Prostate gland (tissue), 2 donors: ENCODE data around the gene DHX40. TPM values are rescaled to one million over a fixed set of nuclear protein-coding genes. Genes with fewer than 3 reads are reported as not detected.
"Not testable (repeated sequence)": the region's sequence is repeated elsewhere in the genome, so short reads cannot be mapped to it uniquely, and the experiment has no call there.

ENCODE experiments used
- DNase-seq: peaks from one replicate; pipeline ENCODE4 v3.0.0-alpha.2; 2019; ENCODE audit warnings: low spot score
- H3K27ac ChIP-seq, 2 donors: fragments of 200-600 bp; sonication (generic); 2 replicates each; pipeline ENCODE4 v1.5.1; 2017 to 2019
- H3K27me3 ChIP-seq: fragments of 200-600 bp; sonication (generic); replicated peaks from 2 replicates; pipeline ENCODE4 v1.5.1; 2019; ENCODE audit not compliant: insufficient read depth
- H3K36me3 ChIP-seq, 2 donors: fragments of 200-600 bp; sonication (generic); 1 replicate in 1 of 2; 2 replicates in 1 of 2; pipeline versions ENCODE4 v1.5.1 to v1.8.1; 2017 to 2019
- H3K4me1 ChIP-seq: fragments of 200-600 bp; sonication (generic); replicated peaks from 2 replicates; pipeline ENCODE4 v1.5.1; 2019
- H3K4me3 ChIP-seq, 2 donors: fragments of 200-600 bp; sonication (generic); 2 replicates each; pipeline ENCODE4 v1.5.1; 2017 to 2019
- H3K9me3 ChIP-seq: fragments of 200-600 bp; sonication (generic); 2 replicates; pipeline ENCODE4 v1.5.1; 2017
- CTCF ChIP-seq, 4 experiments: fragments of 200-600 bp in 2 of 4; fragments of 450-650 bp in 2 of 4; sonication (generic) in 2 of 4; IDR thresholded peaks; 1 replicate in 3 of 4; 2 replicates in 1 of 4; pipeline ENCODE4 v1.5.1; 2016 to 2019; ENCODE audit warnings: antibody characterized with exemption in 4 of 4, mild to moderate bottlenecking in 2 of 4, moderate library complexity in 2 of 4
- POLR2A ChIP-seq: fragments of 450-650 bp; IDR thresholded peaks from one replicate; pipeline ENCODE4 v1.6.1; 2016; ENCODE audit warnings: antibody characterized with exemption, mild to moderate bottlenecking
- POLR2AphosphoS5 ChIP-seq: sonication (generic); formaldehyde crosslinking; IDR thresholded peaks from one replicate; pipeline ENCODE4 v1.6.1; 2017; ENCODE audit warnings: antibody characterized with exemption
- WGBS: methylation state at CpG from one replicate; pipeline ENCODE4 v1.1.5; 2018; 5-methylcytosine and 5-hydroxymethylcytosine counted together
- intact Hi-C: fragments of 100-400 bp; cut with DNase I; formaldehyde crosslinking; loops from one replicate; pipeline ENCODE4 v1.14.2; 2022
- total RNA-seq, 2 donors: library from RNA; depleted of rRNA; stranded (reverse); fragments of >200 nt; gene quantifications; one replicate each; pipeline ENCODE4 v1.1.0, GENCODE V29; 2016

Gene DHX40
- total RNA-seq, 2 donors from 2014 or later, result 43.7 to 53.7 TPM

GRCh38 chr17:59647288-59647687 lies 81.9 kb downstream of the DHX40 start:
- Histone ChIP-seq H3K4me3 (no peak overlapping the region), H3K27ac (no peak overlapping the region), H3K36me3 (peaks cover 0 to 1% of the 10 kb centered on the region in 2 donors), H3K4me1 (peaks cover 4% of the 10 kb centered on the region), H3K27me3 (no peaks in the 10 kb centered on the region), H3K9me3 (no peaks in the 10 kb centered on the region)
- intact Hi-C loops, result no loop called here
- WGBS, result 91% methylated on average over 6 of the region's 6 CpGs
- DNase-seq, result no peak
- no peak for TF ChIP-seq POLR2AphosphoS5
- TF ChIP-seq POLR2A, result no peak
- TF ChIP-seq CTCF (IDR thresholded peaks at IDR 0.05), result no peak

- Histone ChIP-seq H3K9me3 (no peaks in the 10 kb centered on the region), H3K4me1 (no peaks in the 10 kb centered on the region), H3K4me3 (no peak overlapping the region), H3K27ac (no peak overlapping the region), H3K36me3 (peaks cover 0 to 12% of the 10 kb centered on the region in 2 donors), H3K27me3 (no peaks in the 10 kb centered on the region)
- TF ChIP-seq POLR2AphosphoS5 (no peak), CTCF (IDR thresholded peaks at IDR 0.05) (no peak), POLR2A (no peak)
- intact Hi-C loops, result no loop called here
- no peak for DNase-seq
Measured at GRCh38 chr17:59649886-59650285, 84.5 kb downstream of the DHX40 start.

GRCh38 chr17:59650642-59651041 lies 85.2 kb downstream of the DHX40 start:
- 94% methylated on average over 1 of the region's 1 CpG for WGBS
- DNase-seq, result no peak
- no peak overlapping the region for H3K4me3 ChIP-seq
- TF ChIP-seq POLR2AphosphoS5, result no peak
- no peak for TF ChIP-seq POLR2A
- no peak for TF ChIP-seq CTCF (IDR thresholded peaks at IDR 0.05)
- intact Hi-C loops, result no loop called here
- H3K27me3 ChIP-seq, result no peaks in the 10 kb centered on the region
- no peak overlapping the region for H3K27ac ChIP-seq
- H3K4me1 ChIP-seq, result no peaks in the 10 kb centered on the region
- H3K9me3 ChIP-seq, result no peaks in the 10 kb centered on the region
- H3K36me3 ChIP-seq, result peaks cover 0 to 12% of the 10 kb centered on the region in 2 donors

- H3K4me1 ChIP-seq, result no peaks in the 10 kb centered on the region
- H3K36me3 ChIP-seq, result peaks cover 0 to 12% of the 10 kb centered on the region in 2 donors
- H3K27ac ChIP-seq, result no peak overlapping the region
- no peak for TF ChIP-seq POLR2AphosphoS5
- no peak for TF ChIP-seq CTCF (IDR thresholded peaks at IDR 0.05)
- no peak for TF ChIP-seq POLR2A
- no peaks in the 10 kb centered on the region for H3K27me3 ChIP-seq
- H3K4me3 ChIP-seq, result no peak overlapping the region
- H3K9me3 ChIP-seq, result no peaks in the 10 kb centered on the region
- DNase-seq, result no peak
- intact Hi-C loops, result no loop called here
Measured at GRCh38 chr17:59651346-59651745, 85.9 kb downstream of the DHX40 start.

- H3K36me3 ChIP-seq, result peaks cover 0 to 12% of the 10 kb centered on the region in 2 donors
- H3K27me3 ChIP-seq, result no peaks in the 10 kb centered on the region
- no peak overlapping the region for H3K27ac ChIP-seq
- H3K9me3 ChIP-seq, result no peaks in the 10 kb centered on the region
- H3K4me1 ChIP-seq, result no peaks in the 10 kb centered on the region
- whole genome bisulfite sequencing, result 91% methylated on average over 2 of the region's 2 CpGs
- DNase-seq, result no peak
- TF ChIP-seq CTCF (IDR thresholded peaks at IDR 0.05) (no peak), POLR2AphosphoS5 (no peak), POLR2A (no peak)
- intact Hi-C loops, result no loop called here
- no peak overlapping the region for H3K4me3 ChIP-seq
Measured at GRCh38 chr17:59652119-59652518, 86.7 kb downstream of the DHX40 start.

GRCh38 chr17:59656624-59657023 lies 91.2 kb downstream of the DHX40 start:
- intact Hi-C loops, H3K4me3 ChIP-seq, H3K27me3 ChIP-seq, H3K9me3 ChIP-seq, H3K4me1 ChIP-seq, H3K27ac ChIP-seq, DNase-seq: not testable (repeated sequence)
- H3K36me3 ChIP-seq, result peaks cover 0 to 12% of the 10 kb centered on the region in 2 donors
- 93% methylated on average over 7 of the region's 7 CpGs for WGBS
